ENCODE measurements around the gene IL23R. TPM values are rescaled to one million over a fixed set of nuclear protein-coding genes. Genes with fewer than 3 reads are reported as not detected.

Gene IL23R
- total RNA-seq, 2 donors from 2014 or later: not detected

GRCh38 chr1:67193704-67194103 lies 27.4 kb downstream of the IL23R start:
- no peak overlapping the region for H3K27ac Mint-ChIP-seq
- no peak for TF ChIP-seq CTCF (conservative IDR thresholded peaks at IDR 0.05)
- Histone ChIP-seq H3K9ac (ENCODE audit: extremely low read depth, low read length, poor library complexity, severe bottlenecking) (no peak overlapping the region), H3K4me1 (ENCODE audit: control insufficient read depth, insufficient read depth, low read length) (no peaks in the 10 kb centered on the region), H3K4me3 (ENCODE audit: low read length) (no peak overlapping the region), H3K27me3 (ENCODE audit: control insufficient read depth, insufficient read depth, low read length, poor library complexity, severe bottlenecking) (no peaks in the 10 kb centered on the region), H3K27ac (ENCODE audit: low read depth, low read length) (no peak overlapping the region), H3K9me3 (ENCODE audit: control insufficient read depth, low read length) (no peaks in the 10 kb centered on the region), H3K36me3 (ENCODE audit: control insufficient read depth, insufficient read depth, low read length) (no peaks in the 10 kb centered on the region)
- WGBS, 2 experiments (ENCODE audit: insufficient coverage in 1 of 2, insufficient read length in 1 of 2): 55 to 58% methylated on average over 3 of the region's 3 CpGs
- no peaks in the 10 kb centered on the region for H3K9me3 Mint-ChIP-seq
- peaks cover 2% of the 10 kb centered on the region for H3K27me3 Mint-ChIP-seq (ENCODE audit: insufficient read depth)
- H3K4me3 Mint-ChIP-seq: no peak overlapping the region
- no peaks in the 10 kb centered on the region for H3K36me3 Mint-ChIP-seq (ENCODE audit: low read depth)
- no peaks in the 10 kb centered on the region for H3K4me1 Mint-ChIP-seq
- DNase-seq: no peak

DNA sequence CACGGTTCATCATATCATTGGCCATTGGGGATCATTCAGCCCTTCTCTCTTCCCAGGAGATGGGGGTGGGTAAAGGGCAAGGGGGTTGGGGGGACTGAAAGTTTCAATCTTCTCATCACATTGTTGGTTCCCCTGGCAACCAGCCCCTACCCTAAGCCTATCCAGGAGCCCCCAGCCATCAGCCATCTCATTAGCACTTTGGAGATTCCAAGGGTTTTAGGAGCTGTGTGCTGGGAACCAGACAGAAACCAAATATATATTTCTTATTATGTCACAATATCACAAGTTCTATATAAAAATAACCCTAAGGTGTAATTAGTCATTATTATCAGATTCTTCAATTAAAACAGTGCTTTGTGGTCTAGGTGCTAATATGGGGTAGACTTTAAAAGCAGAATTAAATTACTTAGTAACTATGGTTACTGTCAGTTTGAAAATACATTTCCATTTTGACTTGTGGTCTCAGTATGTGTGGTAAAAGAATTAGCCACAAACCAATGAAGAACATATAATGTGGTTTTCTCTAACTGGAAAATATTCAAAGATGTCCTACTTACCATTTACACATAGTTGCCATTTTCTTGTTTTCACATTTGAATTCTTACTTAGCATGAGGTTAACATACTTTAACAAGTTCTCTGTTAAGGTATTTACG lies 28.1 kb downstream of the IL23R start:
- Histone ChIP-seq H3K27me3 (ENCODE audit: control insufficient read depth, insufficient read depth, low read length, poor library complexity, severe bottlenecking) (no peaks in the 10 kb centered on the region), H3K9me3 (ENCODE audit: control insufficient read depth, low read length) (no peaks in the 10 kb centered on the region), H3K36me3 (ENCODE audit: control insufficient read depth, insufficient read depth, low read length) (no peaks in the 10 kb centered on the region), H3K4me3 (ENCODE audit: low read length) (no peak overlapping the region), H3K9ac (ENCODE audit: extremely low read depth, low read length, poor library complexity, severe bottlenecking) (no peak overlapping the region), H3K4me1 (ENCODE audit: control insufficient read depth, insufficient read depth, low read length) (no peaks in the 10 kb centered on the region), H3K27ac (ENCODE audit: low read depth, low read length) (no peak overlapping the region)
- H3K27me3 Mint-ChIP-seq (ENCODE audit: insufficient read depth): peaks cover 2% of the 10 kb centered on the region
- no peak for TF ChIP-seq CTCF (conservative IDR thresholded peaks at IDR 0.05)
- H3K9me3 Mint-ChIP-seq: no peaks in the 10 kb centered on the region
- WGBS, 2 experiments (ENCODE audit: insufficient coverage in 1 of 2, insufficient read length in 1 of 2): 89% methylated on average over 1 of the region's 2 CpGs; no CpG with 5 or more reads in 1 of the 2 experiments
- no peaks in the 10 kb centered on the region for H3K36me3 Mint-ChIP-seq (ENCODE audit: low read depth)
- no peak overlapping the region for H3K4me3 Mint-ChIP-seq
- H3K4me1 Mint-ChIP-seq: no peaks in the 10 kb centered on the region
- H3K27ac Mint-ChIP-seq: no peak overlapping the region
- no peak for DNase-seq

DNA sequence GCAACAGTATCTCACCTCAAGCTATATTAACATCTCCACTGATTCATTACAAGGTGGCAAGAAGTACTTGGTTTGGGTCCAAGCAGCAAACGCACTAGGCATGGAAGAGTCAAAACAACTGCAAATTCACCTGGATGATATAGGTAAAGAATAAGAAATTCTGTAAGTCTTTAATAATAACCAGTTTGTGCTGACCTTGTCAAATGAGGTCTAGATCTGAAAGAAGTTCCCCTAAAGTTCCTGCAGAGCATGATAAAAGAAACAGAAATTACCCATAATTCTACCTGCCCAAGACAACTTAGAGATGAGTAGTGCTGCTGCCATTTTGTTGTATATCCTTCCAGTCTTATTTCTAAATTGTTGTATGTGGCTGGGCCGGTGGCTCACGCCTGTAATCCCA lies 34.5 kb downstream of the IL23R start:
- WGBS, 2 experiments (ENCODE audit: insufficient coverage in 1 of 2, insufficient read length in 1 of 2): 90 to 92% methylated on average over 2 to 3 of the region's 3 CpGs
- DNase-seq: no peak
- H3K4me1 Mint-ChIP-seq: no peaks in the 10 kb centered on the region
- TF ChIP-seq CTCF (conservative IDR thresholded peaks at IDR 0.05): no peak
- no peak overlapping the region for H3K27ac Mint-ChIP-seq
- H3K27me3 Mint-ChIP-seq (ENCODE audit: insufficient read depth): peaks cover 2% of the 10 kb centered on the region
- Histone ChIP-seq H3K36me3 (ENCODE audit: control insufficient read depth, insufficient read depth, low read length) (no peaks in the 10 kb centered on the region), H3K27ac (ENCODE audit: low read depth, low read length) (no peak overlapping the region), H3K9ac (ENCODE audit: extremely low read depth, low read length, poor library complexity, severe bottlenecking) (no peak overlapping the region), H3K4me1 (ENCODE audit: control insufficient read depth, insufficient read depth, low read length) (no peaks in the 10 kb centered on the region), H3K9me3 (ENCODE audit: control insufficient read depth, low read length) (no peaks in the 10 kb centered on the region), H3K4me3 (ENCODE audit: low read length) (no peak overlapping the region), H3K27me3 (ENCODE audit: control insufficient read depth, insufficient read depth, low read length, poor library complexity, severe bottlenecking) (no peaks in the 10 kb centered on the region)
- no peaks in the 10 kb centered on the region for H3K36me3 Mint-ChIP-seq (ENCODE audit: low read depth)
- H3K4me3 Mint-ChIP-seq: no peak overlapping the region
- no peaks in the 10 kb centered on the region for H3K9me3 Mint-ChIP-seq
